Activated naive CD4-positive, alpha-beta T cell treated with anti-CD3 and anti-CD28 coated beads, Interleukin-2, amount 50 U/mL, for 72 hours (primary cell): ENCODE measurements around the gene MINAR1. TPM values are rescaled to one million over a fixed set of nuclear protein-coding genes. Genes with fewer than 3 reads are reported as not detected.
"Not testable (repeated sequence)": the region's sequence is repeated elsewhere in the genome, so short reads cannot be mapped to it uniquely, and the experiment has no call there.

Source experiments
- ATAC-seq, 2 donors: fragments of 150-1000 bp; cut with Tn5 transposase; 2 replicates each; pipeline ENCODE4 v1.10.0; 2021; ENCODE audit warnings: mild to moderate bottlenecking in 2 of 2, moderate library complexity in 2 of 2
- DNase-seq, 2 donors: peaks; one replicate each; pipeline ENCODE4 v3.0.0; 2021 to 2022; ENCODE audit warnings: low spot score in 2 of 2
- H3K27ac Mint-ChIP-seq, 2 donors: one replicate each; pipeline ENCODE4 v1.8.0; 2022; ENCODE audit warnings: mild to moderate bottlenecking in 2 of 2, mixed read lengths in 2 of 2
- H3K36me3 Mint-ChIP-seq, 2 donors: one replicate each; pipeline ENCODE4 v1.8.0; 2022; ENCODE audit warnings: mixed read lengths in 2 of 2
- H3K9me3 Mint-ChIP-seq, 2 donors: one replicate each; pipeline ENCODE4 v1.8.0; 2022; ENCODE audit warnings: mixed read lengths in 2 of 2
- total RNA-seq, 2 donors: library from RNA; stranded (reverse); gene quantifications; one replicate each; pipeline ENCODE4 v1.2.3, GENCODE V29; 2022

Gene MINAR1
- total RNA-seq, 2 donors from 2014 or later = 0.53 to 0.55 TPM

GRCh38 chr15:79425591-79426295 lies 6.4 kb upstream of the MINAR1 start:
- Mint-ChIP-seq H3K27ac (no peak overlapping the region), H3K9me3 (no peaks in the 10 kb centered on the region), H3K36me3 (peaks cover 0 to 9% of the 10 kb centered on the region in 2 donors)
- ATAC-seq (no peak), DNase-seq (no peak)

GRCh38 chr15:79426899-79427298 lies 5.2 kb upstream of the MINAR1 start:
- not testable (repeated sequence) for DNase-seq, ATAC-seq, H3K27ac Mint-ChIP-seq, H3K36me3 Mint-ChIP-seq, H3K9me3 Mint-ChIP-seq

GRCh38 chr15:79427781-79428598 lies 4.1 kb upstream of the MINAR1 start:
- Mint-ChIP-seq H3K27ac (no peak overlapping the region), H3K36me3 (peaks cover 0 to 14% of the 10 kb centered on the region in 2 donors), H3K9me3 (no peaks in the 10 kb centered on the region)
- DNase-seq = no peak
- ATAC-seq = no peak

DNA sequence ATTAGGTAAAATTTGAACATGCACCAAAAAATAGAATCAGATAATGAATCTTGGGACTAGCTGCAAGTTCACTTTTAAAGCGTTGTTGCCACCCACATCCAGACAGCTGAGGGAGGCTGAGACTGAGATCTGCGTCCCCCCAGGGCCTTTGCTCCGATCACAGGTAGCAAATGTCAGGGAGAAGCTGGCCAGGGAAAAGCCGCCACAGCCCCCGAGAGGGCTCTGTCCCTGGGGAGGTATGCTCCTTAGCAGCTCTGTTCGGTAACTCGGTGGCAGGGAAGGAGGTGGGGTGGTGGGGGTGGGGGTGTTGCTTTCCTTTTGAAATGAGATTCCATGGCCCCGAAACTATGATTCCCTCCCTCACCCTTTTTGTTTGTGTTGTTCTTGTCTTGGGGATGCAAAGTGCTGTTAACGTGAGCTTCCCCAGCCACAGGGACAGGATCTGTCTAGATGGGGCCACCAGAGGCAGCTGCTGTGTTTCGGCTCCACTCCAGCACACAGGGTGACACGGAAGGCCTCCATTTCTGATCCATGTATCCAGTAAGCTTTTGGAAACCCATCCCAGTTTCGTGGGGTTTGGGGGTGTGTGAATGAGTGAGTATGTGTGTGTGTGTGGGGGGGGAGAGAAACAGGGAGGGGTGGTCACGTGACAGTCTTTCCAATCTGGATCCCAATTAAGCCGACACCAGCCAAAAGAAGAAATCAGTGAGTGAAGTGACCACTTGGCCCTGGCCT lies 1.1 kb upstream of the MINAR1 start:
- DNase-seq (no peak), ATAC-seq (no peak)
- no peak overlapping the region for H3K27ac Mint-ChIP-seq
- H3K9me3 Mint-ChIP-seq = no peaks in the 10 kb centered on the region
- peaks cover 0 to 11% of the 10 kb centered on the region in 2 donors for H3K36me3 Mint-ChIP-seq

DNA sequence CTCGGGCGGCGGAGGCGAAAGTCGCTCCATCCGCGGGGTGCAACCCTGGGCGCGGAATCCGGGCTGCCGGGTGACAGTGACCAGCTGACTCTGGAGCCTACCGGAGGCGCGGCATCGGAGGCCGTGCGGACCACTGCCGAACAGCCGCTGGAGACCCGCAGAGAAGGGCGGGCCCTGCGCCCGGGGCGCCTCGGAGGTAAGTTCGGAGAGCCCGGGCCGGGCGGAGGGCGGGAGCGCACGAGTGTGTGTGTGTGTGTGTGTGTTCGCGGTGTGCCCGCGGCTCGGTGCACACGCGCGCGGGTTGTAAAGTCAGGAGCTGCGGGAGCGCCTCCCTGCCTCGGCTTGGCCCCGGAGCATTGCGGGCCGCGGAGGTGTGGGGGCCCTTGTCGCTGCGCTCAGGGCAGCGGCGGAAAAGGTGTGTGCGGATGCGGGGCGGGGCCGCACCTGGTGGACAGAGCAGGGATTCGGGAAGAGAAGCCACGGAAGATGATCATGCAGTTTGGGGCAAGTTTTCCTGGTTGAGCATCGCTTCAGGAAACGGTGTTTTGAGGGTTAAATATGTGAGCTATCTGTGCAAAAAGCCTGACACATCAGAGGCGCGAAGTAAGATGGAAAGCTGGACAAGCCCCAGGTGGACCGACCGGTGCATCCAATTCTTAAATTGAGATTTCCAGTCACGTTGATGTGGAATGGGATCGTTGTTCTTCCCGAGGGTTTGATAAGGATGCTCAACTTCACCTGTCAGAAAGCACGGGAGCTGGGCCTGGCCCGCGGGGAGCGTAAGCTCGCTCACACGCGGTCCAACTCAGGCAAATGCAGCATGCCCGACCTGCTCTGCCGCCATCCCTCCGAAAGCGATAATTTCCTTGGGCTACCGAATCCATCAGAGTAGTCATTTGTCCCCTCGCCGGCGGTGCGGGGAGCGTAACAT lies 474 bp downstream of the MINAR1 start:
- H3K27ac Mint-ChIP-seq = no peak overlapping the region
- H3K9me3 Mint-ChIP-seq = peaks cover 0 to 5% of the 10 kb centered on the region in 2 donors
- H3K36me3 Mint-ChIP-seq = peaks cover 0 to 11% of the 10 kb centered on the region in 2 donors
- peak in 1 of 2 donors; percentile 54 for ATAC-seq
- DNase-seq = peak in 1 of 2 donors; percentile 10

DNA sequence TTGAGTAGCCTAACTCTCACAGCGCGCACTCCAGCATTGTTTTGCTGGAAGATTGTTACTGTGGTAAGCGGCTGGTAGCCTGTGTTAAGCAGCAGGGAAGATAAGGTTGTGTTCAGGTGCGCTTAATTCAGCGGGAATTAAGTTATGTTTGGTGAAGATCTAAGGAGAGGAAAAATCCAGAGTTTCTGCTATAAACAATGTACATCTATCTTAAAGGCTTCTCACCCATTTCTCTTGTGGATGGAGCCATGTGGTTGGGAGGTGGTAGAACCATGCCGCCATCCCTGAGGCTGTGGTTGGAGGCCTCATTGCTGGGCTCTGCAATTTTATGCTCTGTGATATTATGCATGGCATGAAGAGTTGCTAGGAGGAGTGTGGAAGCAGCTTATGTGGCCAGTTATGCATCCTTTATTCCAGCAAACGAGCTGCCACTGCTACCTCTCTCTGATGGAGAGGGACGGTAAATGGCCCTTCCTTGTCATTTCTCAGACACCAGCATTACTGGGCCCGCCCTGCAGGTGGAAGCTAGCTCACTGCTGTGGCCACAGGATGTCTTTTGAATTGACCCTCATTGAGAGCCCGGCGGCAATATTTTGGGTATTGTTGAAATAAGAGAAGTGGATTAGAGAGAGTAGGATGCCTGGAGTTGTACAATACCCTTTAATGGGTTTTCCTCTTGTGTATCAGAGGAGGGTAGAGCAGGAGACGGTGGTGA lies 1.3 kb downstream of the MINAR1 start:
- H3K27ac Mint-ChIP-seq = no peak overlapping the region
- no peak for ATAC-seq
- peaks cover 0 to 5% of the 10 kb centered on the region in 2 donors for H3K9me3 Mint-ChIP-seq
- peaks cover 0 to 11% of the 10 kb centered on the region in 2 donors for H3K36me3 Mint-ChIP-seq
- no peak for DNase-seq

GRCh38 chr15:79434361-79434760 lies 2.2 kb downstream of the MINAR1 start:
- Mint-ChIP-seq H3K9me3 (peaks cover 0 to 5% of the 10 kb centered on the region in 2 donors), H3K36me3 (peaks cover 0 to 11% of the 10 kb centered on the region in 2 donors), H3K27ac (no peak overlapping the region)
- DNase-seq (no peak), ATAC-seq (no peak)

DNA sequence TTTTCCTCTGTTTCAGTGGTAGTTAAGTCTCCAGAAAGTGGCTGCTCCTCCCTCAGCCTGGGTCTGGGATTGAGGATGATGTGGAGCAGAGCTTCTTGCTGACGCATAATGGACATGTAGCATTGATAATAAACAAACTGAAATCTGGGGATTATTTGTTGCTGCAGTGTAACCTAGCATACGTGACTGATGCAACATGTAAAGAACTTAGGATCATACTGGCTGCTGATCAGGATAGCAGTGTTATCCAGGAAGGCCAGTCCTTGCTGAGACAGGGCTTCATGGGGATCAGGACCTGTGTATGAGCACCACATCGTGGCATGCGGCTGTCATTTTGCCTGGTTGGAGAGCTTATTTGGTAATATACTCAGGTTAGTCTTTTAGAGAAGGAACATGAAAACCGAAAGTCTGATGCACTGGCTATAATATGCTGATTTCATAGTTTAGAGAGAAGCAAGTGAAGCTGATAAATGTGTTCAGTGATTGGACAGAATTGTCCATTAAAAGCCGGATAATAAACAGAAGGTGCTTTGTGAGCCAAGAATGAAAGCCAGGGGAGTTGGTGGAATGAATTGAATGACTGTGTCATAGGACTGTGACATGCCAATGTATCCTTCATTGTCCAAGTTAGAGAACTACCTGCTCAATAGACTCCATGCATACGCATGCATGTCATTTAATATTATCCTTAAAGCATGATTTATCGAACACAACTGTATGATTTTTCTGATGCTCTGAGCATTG lies 4.1 kb downstream of the MINAR1 start:
- peaks cover 0 to 11% of the 10 kb centered on the region in 2 donors for H3K36me3 Mint-ChIP-seq
- no peak for DNase-seq
- ATAC-seq = no peak
- no peak overlapping the region for H3K27ac Mint-ChIP-seq
- peaks cover 0 to 5% of the 10 kb centered on the region in 2 donors for H3K9me3 Mint-ChIP-seq

GRCh38 chr15:79437275-79438000 lies 5.3 kb downstream of the MINAR1 start:
- Mint-ChIP-seq H3K36me3 (peaks cover 0 to 11% of the 10 kb centered on the region in 2 donors), H3K9me3 (peaks cover 0 to 5% of the 10 kb centered on the region in 2 donors), H3K27ac (no peak overlapping the region)
- ATAC-seq (no peak), DNase-seq (no peak)

GRCh38 chr15:79439236-79439635 lies 7.1 kb downstream of the MINAR1 start:
- H3K27ac Mint-ChIP-seq = no peak overlapping the region
- ATAC-seq (no peak), DNase-seq (no peak)
- H3K9me3 Mint-ChIP-seq = peaks cover 0 to 5% of the 10 kb centered on the region in 2 donors
- H3K36me3 Mint-ChIP-seq = no peaks in the 10 kb centered on the region

- H3K27ac Mint-ChIP-seq = no peak overlapping the region
- DNase-seq (no peak), ATAC-seq (no peak)
- H3K36me3 Mint-ChIP-seq = no peaks in the 10 kb centered on the region
- peaks cover 0 to 5% of the 10 kb centered on the region in 2 donors for H3K9me3 Mint-ChIP-seq
Measured at GRCh38 chr15:79440355-79440908, 8.3 kb downstream of the MINAR1 start.

- H3K9me3 Mint-ChIP-seq = no peaks in the 10 kb centered on the region
- no peak overlapping the region for H3K27ac Mint-ChIP-seq
- DNase-seq = no peak
- no peaks in the 10 kb centered on the region for H3K36me3 Mint-ChIP-seq
- no peak for ATAC-seq
Measured at GRCh38 chr15:79442911-79443310, 10.8 kb downstream of the MINAR1 start.

GRCh38 chr15:79447060-79447459 lies 14.9 kb downstream of the MINAR1 start:
- ATAC-seq = no peak

GRCh38 chr15:79450648-79451047 lies 18.5 kb downstream of the MINAR1 start:
- ATAC-seq (no peak), DNase-seq (no peak)
- Mint-ChIP-seq H3K36me3 (no peaks in the 10 kb centered on the region), H3K9me3 (no peaks in the 10 kb centered on the region), H3K27ac (no peak overlapping the region)

More at GRCh38 chr15:79447060-79447459, 14.9 kb downstream of the MINAR1 start:
- H3K27ac Mint-ChIP-seq = no peak overlapping the region
- H3K36me3 Mint-ChIP-seq = no peaks in the 10 kb centered on the region
- H3K9me3 Mint-ChIP-seq = no peaks in the 10 kb centered on the region
- DNase-seq = no peak
